Thoracic aorta (tissue), 2 donors: ENCODE results near the gene CRISP1. TPM values are rescaled to one million over a fixed set of nuclear protein-coding genes. Genes with fewer than 3 reads are reported as not detected.

Experiments
- ATAC-seq: fragments of 150-250 bp; one replicate; pipeline ENCODE4 v1.8.0; 2017; ENCODE audit warnings: low read depth; ENCODE audit not compliant: insufficient number of reproducible peaks, low FRiP score
- DNase-seq: peaks from one replicate; pipeline ENCODE4 v3.0.0-alpha.2; 2020; ENCODE audit warnings: low spot score
- H3K27ac ChIP-seq, 2 donors: fragments of 200-600 bp; sonication (generic); 1 replicate in 1 of 2; 2 replicates in 1 of 2; pipeline ENCODE4 v1.5.1; 2016; ENCODE audit warnings: mild to moderate bottlenecking in 2 of 2, moderate library complexity in 2 of 2
- H3K27me3 ChIP-seq: fragments of 200-600 bp; sonication (generic); replicated peaks from 2 replicates; pipeline ENCODE4 v1.6.0; 2016; ENCODE audit warnings: mild to moderate bottlenecking; ENCODE audit not compliant: insufficient read depth
- H3K36me3 ChIP-seq: fragments of 200-600 bp; sonication (generic); one replicate; pipeline ENCODE4 v1.5.1; 2016
- H3K4me1 ChIP-seq, 2 donors: fragments of 200-600 bp; sonication (generic); 1 replicate in 1 of 2; 2 replicates in 1 of 2; pipeline versions ENCODE4 v1.5.1 to v1.6.0; 2016; ENCODE audit warnings: low read depth in 2 of 2, mild to moderate bottlenecking in 1 of 2; ENCODE audit not compliant: control insufficient read depth in 1 of 2
- H3K4me3 ChIP-seq: fragments of 200-600 bp; sonication (generic); 2 replicates; pipeline ENCODE4 v1.5.1; 2016; ENCODE audit warnings: mild to moderate bottlenecking
- H3K9me3 ChIP-seq: fragments of 200-600 bp; sonication (generic); 2 replicates; pipeline ENCODE4 v1.5.1; 2016
- CTCF ChIP-seq: fragments of 200-600 bp; sonication (generic); IDR thresholded peaks from one replicate; pipeline ENCODE4 v1.5.1; 2019; ENCODE audit warnings: antibody characterized with exemption
- total RNA-seq, 2 donors: library from RNA; depleted of rRNA; stranded (reverse); fragments of >200 nt; gene quantifications; one replicate each; pipeline versions ENCODE4 v1.1.0 to v1.2.3, GENCODE V29; 2016

The CRISP1 gene
- total RNA-seq, 2 donors from 2014 or later: not detected

GRCh38 chr6:49841424-49841823 lies 24.9 kb downstream of the CRISP1 start:
- no peaks in the 10 kb centered on the region for H3K9me3 ChIP-seq

GRCh38 chr6:49839957-49840356 lies 26.4 kb downstream of the CRISP1 start:
- H3K4me3 ChIP-seq: no peak overlapping the region

More at GRCh38 chr6:49841424-49841823, 24.9 kb downstream of the CRISP1 start:
- Histone ChIP-seq H3K4me1 (no peaks in the 10 kb centered on the region), H3K4me3 (no peak overlapping the region), H3K27ac (no peak overlapping the region), H3K27me3 (no peaks in the 10 kb centered on the region), H3K36me3 (no peaks in the 10 kb centered on the region)
- DNase-seq (no peak), ATAC-seq (no peak)
- TF ChIP-seq CTCF: no peak

GRCh38 chr6:49839162-49839561 lies 27.2 kb downstream of the CRISP1 start:
- no peaks in the 10 kb centered on the region for H3K9me3 ChIP-seq
- TF ChIP-seq CTCF: no peak
- H3K4me3 ChIP-seq: no peak overlapping the region
- H3K36me3 ChIP-seq: no peaks in the 10 kb centered on the region
- H3K27ac ChIP-seq: no peak overlapping the region
- ATAC-seq: no peak
- H3K4me1 ChIP-seq: no peaks in the 10 kb centered on the region
- H3K27me3 ChIP-seq: no peaks in the 10 kb centered on the region
- no peak for DNase-seq

More at GRCh38 chr6:49839957-49840356, 26.4 kb downstream of the CRISP1 start:
- DNase-seq (no peak), ATAC-seq (no peak)
- no peak for TF ChIP-seq CTCF
- Histone ChIP-seq H3K27me3 (no peaks in the 10 kb centered on the region), H3K27ac (no peak overlapping the region), H3K36me3 (no peaks in the 10 kb centered on the region), H3K9me3 (no peaks in the 10 kb centered on the region), H3K4me1 (no peaks in the 10 kb centered on the region)

- H3K4me3 ChIP-seq: no peak overlapping the region
- ATAC-seq (no peak), DNase-seq (no peak)
- TF ChIP-seq CTCF: no peak
- H3K27me3 ChIP-seq: no peaks in the 10 kb centered on the region
- no peaks in the 10 kb centered on the region for H3K9me3 ChIP-seq
- no peak overlapping the region for H3K27ac ChIP-seq
- H3K36me3 ChIP-seq: no peaks in the 10 kb centered on the region
- no peaks in the 10 kb centered on the region for H3K4me1 ChIP-seq
Observed at GRCh38 chr6:49835140-49835539, 31.2 kb downstream of the CRISP1 start.

- ATAC-seq (no peak), DNase-seq (no peak)
- H3K27me3 ChIP-seq: no peaks in the 10 kb centered on the region
- no peaks in the 10 kb centered on the region for H3K36me3 ChIP-seq
- TF ChIP-seq CTCF: no peak
- H3K27ac ChIP-seq: no peak overlapping the region
- no peak overlapping the region for H3K4me3 ChIP-seq
- H3K9me3 ChIP-seq: no peaks in the 10 kb centered on the region
- H3K4me1 ChIP-seq: no peaks in the 10 kb centered on the region
Observed at GRCh38 chr6:49833386-49833785, 32.9 kb downstream of the CRISP1 start.
